PC-3 (cell line): ENCODE data around the gene FRAT1. TPM values are rescaled to one million over a fixed set of nuclear protein-coding genes. Genes with fewer than 3 reads are reported as not detected.

ENCODE experiments used
- ATAC-seq: fragments of 200-7000 bp; cut with Tn5 transposase; 2 replicates; pipeline ENCODE4 v1.9.1; 2020; ENCODE audit warnings: mild to moderate bottlenecking, moderate library complexity
- BruUV-seq: library from RNA; stranded (reverse); fragments of 400-500 nt; replicated peaks from 2 replicates; lab custom pipeline; 2021; lab: Mats Ljungman, UMichigan
- CTCF ChIA-PET: fragments of 300-600 bp; sonication (Branson Sonifier 250); formaldehyde crosslinking; loops from one replicate; lab custom pipeline; 2022; ENCODE audit warnings: antibody characterized with exemption; lab: Charles Lee
- POLR2A ChIA-PET: fragments of 300-600 bp; sonication (Branson Sonifier 250); formaldehyde crosslinking; loops from one replicate; lab custom pipeline; 2022; ENCODE audit warnings: antibody characterized with exemption; ENCODE audit not compliant: unreplicated experiment; lab: Charles Lee
- DNase-seq: peaks from one replicate; pipeline ENCODE4 v3.0.0-alpha.2; 2015
- H2AFZ ChIP-seq: fragments of 300-600 bp; sonication (generic); 2 replicates; pipeline ENCODE4 v1.6.0; 2016; ENCODE audit warnings: antibody characterized with exemption, low read length
- H3F3A ChIP-seq: fragments of 300-600 bp; sonication (generic); one replicate; pipeline ENCODE4 v1.6.0; 2017; ENCODE audit warnings: antibody characterized with exemption, low read length, control low read depth, mild to moderate bottlenecking; ENCODE audit not compliant: unreplicated experiment
- H3K27ac ChIP-seq: fragments of 300-600 bp; sonication (generic); 2 replicates; pipeline ENCODE4 v1.5.1; 2016; ENCODE audit warnings: mild to moderate bottlenecking, low read length
- H3K27me3 ChIP-seq: fragments of 300-600 bp; sonication (generic); 2 replicates; pipeline ENCODE4 v1.6.1; 2016; ENCODE audit warnings: low read length, mixed read lengths
- H3K36me3 ChIP-seq: fragments of 300-600 bp; sonication (generic); 2 replicates; pipeline ENCODE4 v1.6.1; 2016; ENCODE audit warnings: low read depth, mixed run types, low read length, mixed read lengths
- H3K4me1 ChIP-seq: fragments of 300-600 bp; sonication (generic); 2 replicates; pipeline ENCODE4 v1.5.1; 2016; ENCODE audit warnings: low read length; ENCODE audit not compliant: insufficient read depth
- H3K4me2 ChIP-seq: fragments of 300-600 bp; sonication (generic); 2 replicates; pipeline ENCODE4 v1.6.0; 2016; ENCODE audit warnings: low read length
- H3K4me3 ChIP-seq: fragments of 300-600 bp; sonication (generic); 2 replicates; pipeline ENCODE4 v1.5.1; 2016; ENCODE audit warnings: mild to moderate bottlenecking, low read length, mixed read lengths
- H3K79me2 ChIP-seq: fragments of 300-600 bp; sonication (generic); 2 replicates; pipeline ENCODE4 v1.6.1; 2017; ENCODE audit warnings: low read length, mixed read lengths
- H3K9ac ChIP-seq: fragments of 300-600 bp; sonication (generic); 2 replicates; pipeline ENCODE4 v1.6.0; 2016; ENCODE audit warnings: mild to moderate bottlenecking, low read length
- H3K9me2 ChIP-seq: fragments of 300-600 bp; sonication (generic); replicated peaks from 2 replicates; pipeline ENCODE4 v1.6.1; 2016; ENCODE audit warnings: mixed run types, low read length, mixed read lengths
- H3K9me3 ChIP-seq: fragments of 300-600 bp; sonication (generic); 2 replicates; pipeline ENCODE4 v1.6.1; 2016; ENCODE audit warnings: low read length, mixed read lengths
- H4K20me1 ChIP-seq: fragments of 300-600 bp; sonication (generic); 2 replicates; pipeline ENCODE4 v1.6.1; 2016; ENCODE audit warnings: low read length, mixed read lengths
- EZH2 ChIP-seq: fragments of 300-600 bp; sonication (generic); IDR thresholded peaks from one replicate; pipeline ENCODE4 v1.6.1; 2017; ENCODE audit warnings: antibody characterized with exemption, mild to moderate bottlenecking, low read length; ENCODE audit not compliant: unreplicated experiment
- EZH2phosphoT487 ChIP-seq: fragments of 300-600 bp; sonication (generic); IDR thresholded peaks from 2 replicates; pipeline ENCODE4 v1.6.1; 2018; ENCODE audit warnings: mild to moderate bottlenecking, antibody characterized with exemption, low read length, borderline replicate concordance
- intact Hi-C: fragments of 100-400 bp; cut with micrococcal nuclease; formaldehyde crosslinking; loops from 2 replicates; pipeline ENCODE4 v1.9.0; 2023
- total RNA-seq: library from RNA; depleted of rRNA; stranded (reverse); fragments of >200 nt; gene quantifications from 2 replicates; pipeline ENCODE4 v1.2.3, GENCODE V29; 2014
- TF ChIP-seq, protein P1 (sequence below): fragments of 300-600 bp; sonication (generic); conservative IDR thresholded peaks from 2 replicates; pipeline ENCODE4 v1.5.1; 2017; ENCODE audit warnings: antibody characterized with exemption, low read depth, mild to moderate bottlenecking, low read length

The FRAT1 gene
- total RNA-seq, 1 experiment from 2014 or later, result 4.1 TPM

DNA sequence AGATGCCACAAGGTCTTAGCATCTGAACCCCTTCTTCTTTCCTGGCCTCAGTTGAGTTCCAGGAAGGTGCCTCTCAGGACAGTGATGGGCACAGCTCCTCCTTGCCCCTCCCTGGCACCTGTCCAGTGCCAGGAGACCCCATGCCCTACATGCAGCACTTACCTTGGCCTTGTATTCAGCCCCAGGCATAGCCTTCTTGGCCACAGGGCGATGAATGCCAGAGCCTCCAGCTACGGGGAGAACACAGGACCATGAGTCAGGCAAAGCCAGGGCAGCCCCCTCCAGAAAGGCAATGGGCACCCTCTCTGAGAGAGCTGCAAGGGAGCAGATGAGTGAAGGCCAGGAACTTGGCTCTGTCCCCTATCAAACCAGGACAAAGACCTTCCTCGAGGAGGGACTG lies 39.7 kb downstream of the FRAT1 start:
- intact Hi-C loops, result no loop called here
- Histone ChIP-seq H2AFZ (no peak overlapping the region), H3K9ac (no peak overlapping the region), H3K9me2 (no peaks in the 10 kb centered on the region), H3K79me2 (no peaks in the 10 kb centered on the region), H4K20me1 (no peaks in the 10 kb centered on the region), H3K4me1 (no peaks in the 10 kb centered on the region), H3K27me3 (no peaks in the 10 kb centered on the region), H3K36me3 (peaks cover 15% of the 10 kb centered on the region), H3K4me3 (no peak overlapping the region), H3K27ac (no peak overlapping the region), H3F3A (no peaks in the 10 kb centered on the region), H3K4me2 (no peak overlapping the region), H3K9me3 (no peaks in the 10 kb centered on the region)
- ChIA-PET POLR2A (no interaction called here), CTCF (no interaction called here)
- TF ChIP-seq EZH2phosphoT487 (no peak), EZH2 (no peak)
- TF ChIP-seq, protein P1, sequence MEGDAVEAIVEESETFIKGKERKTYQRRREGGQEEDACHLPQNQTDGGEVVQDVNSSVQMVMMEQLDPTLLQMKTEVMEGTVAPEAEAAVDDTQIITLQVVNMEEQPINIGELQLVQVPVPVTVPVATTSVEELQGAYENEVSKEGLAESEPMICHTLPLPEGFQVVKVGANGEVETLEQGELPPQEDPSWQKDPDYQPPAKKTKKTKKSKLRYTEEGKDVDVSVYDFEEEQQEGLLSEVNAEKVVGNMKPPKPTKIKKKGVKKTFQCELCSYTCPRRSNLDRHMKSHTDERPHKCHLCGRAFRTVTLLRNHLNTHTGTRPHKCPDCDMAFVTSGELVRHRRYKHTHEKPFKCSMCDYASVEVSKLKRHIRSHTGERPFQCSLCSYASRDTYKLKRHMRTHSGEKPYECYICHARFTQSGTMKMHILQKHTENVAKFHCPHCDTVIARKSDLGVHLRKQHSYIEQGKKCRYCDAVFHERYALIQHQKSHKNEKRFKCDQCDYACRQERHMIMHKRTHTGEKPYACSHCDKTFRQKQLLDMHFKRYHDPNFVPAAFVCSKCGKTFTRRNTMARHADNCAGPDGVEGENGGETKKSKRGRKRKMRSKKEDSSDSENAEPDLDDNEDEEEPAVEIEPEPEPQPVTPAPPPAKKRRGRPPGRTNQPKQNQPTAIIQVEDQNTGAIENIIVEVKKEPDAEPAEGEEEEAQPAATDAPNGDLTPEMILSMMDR, result no peak
- no TSS peak for BruUV-seq
- ATAC-seq (no peak), DNase-seq (no peak)

DNA sequence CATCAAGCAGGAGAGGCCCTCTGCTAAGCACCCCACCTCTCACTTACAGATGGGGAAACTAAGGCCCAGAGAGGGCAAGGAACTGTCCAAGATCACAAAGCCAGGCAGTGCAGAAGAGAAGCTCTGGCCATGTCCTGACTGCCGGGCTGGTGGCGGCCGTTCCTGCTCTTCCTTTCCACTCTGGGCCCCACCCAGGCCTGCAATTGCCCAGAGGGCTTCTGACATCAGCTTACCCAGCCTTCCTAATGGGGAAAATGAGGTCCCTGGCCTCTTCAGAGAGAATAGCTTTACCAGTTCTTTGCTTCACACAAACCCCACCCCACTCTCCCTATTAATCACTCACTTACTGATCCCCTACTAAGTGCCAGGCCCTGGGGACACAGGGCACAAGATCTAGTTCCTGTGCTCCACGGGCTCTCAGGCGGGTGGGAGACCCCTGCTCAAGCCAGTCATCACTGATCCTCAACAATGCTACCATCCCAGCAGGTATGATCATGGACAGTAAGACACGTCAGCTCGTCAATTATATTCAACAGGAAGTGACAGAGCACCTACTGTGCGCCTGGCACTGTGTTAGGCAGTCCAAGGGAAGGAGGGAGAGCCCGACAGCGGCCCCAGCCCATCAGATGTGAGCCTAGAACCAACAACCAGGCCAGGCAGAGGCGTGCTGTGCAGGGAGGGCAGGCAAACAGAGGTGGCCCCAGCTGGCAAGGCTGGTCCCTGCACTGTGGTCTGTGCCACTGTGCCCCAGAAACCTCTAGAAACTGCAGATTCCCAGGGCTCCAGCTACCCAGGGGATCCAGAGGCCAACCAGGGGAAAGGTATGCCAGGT lies 41.9 kb downstream of the FRAT1 start:
- POLR2A ChIA-PET, result no interaction called here
- H3F3A ChIP-seq, result no peaks in the 10 kb centered on the region
- CTCF ChIA-PET, result no interaction called here
- no peak overlapping the region for H3K4me3 ChIP-seq
- intact Hi-C loops, result no loop called here
- H3K9me2 ChIP-seq, result no peaks in the 10 kb centered on the region
- BruUV-seq, result no TSS peak
- ATAC-seq (no peak), DNase-seq (no peak)
- H2AFZ ChIP-seq, result no peak overlapping the region
- H3K4me1 ChIP-seq, result no peaks in the 10 kb centered on the region
- no peak overlapping the region for H3K4me2 ChIP-seq
- no peak overlapping the region for H3K9ac ChIP-seq
- H3K9me3 ChIP-seq, result no peaks in the 10 kb centered on the region
- no peaks in the 10 kb centered on the region for H4K20me1 ChIP-seq
- no peaks in the 10 kb centered on the region for H3K27me3 ChIP-seq
- no peak overlapping the region for H3K27ac ChIP-seq
- no peaks in the 10 kb centered on the region for H3K79me2 ChIP-seq
- peaks cover 10% of the 10 kb centered on the region; the same call in 1 of the 2 replicates for H3K36me3 ChIP-seq
- TF ChIP-seq EZH2, result no peak
- TF ChIP-seq, protein P1, result no peak

DNA sequence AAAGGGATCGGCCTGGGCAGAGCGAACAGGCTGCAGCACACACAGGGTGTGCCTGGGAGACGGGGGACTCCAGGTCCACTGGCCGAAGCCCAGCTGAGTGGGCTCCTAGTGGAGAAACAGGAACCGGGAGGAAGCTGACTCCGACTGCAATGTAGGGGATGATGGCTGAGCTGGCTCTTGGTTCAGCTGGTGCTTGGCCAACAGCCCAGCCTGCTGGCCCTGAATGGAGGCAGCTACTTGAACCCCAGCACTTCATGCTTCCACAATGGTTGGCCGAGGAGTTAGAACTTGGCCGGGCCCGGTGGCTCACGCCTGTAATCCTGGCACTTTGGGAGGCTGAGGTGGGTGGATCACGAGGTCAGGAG lies 42.4 kb downstream of the FRAT1 start:
- H3K4me3 ChIP-seq, result no peak overlapping the region
- H3K9me2 ChIP-seq, result no peaks in the 10 kb centered on the region
- no TSS peak for BruUV-seq
- TF ChIP-seq, protein P1, result no peak
- TF ChIP-seq EZH2phosphoT487 (no peak), EZH2 (no peak)
- ATAC-seq (no peak), DNase-seq (no peak)
- no peak overlapping the region for H2AFZ ChIP-seq
- no peak overlapping the region for H3K9ac ChIP-seq
- no peaks in the 10 kb centered on the region for H3K4me1 ChIP-seq
- H4K20me1 ChIP-seq, result no peaks in the 10 kb centered on the region
- no peaks in the 10 kb centered on the region for H3F3A ChIP-seq
- H3K4me2 ChIP-seq, result no peak overlapping the region
- ChIA-PET POLR2A (no interaction called here), CTCF (no interaction called here)
- H3K9me3 ChIP-seq, result no peaks in the 10 kb centered on the region
- no peaks in the 10 kb centered on the region for H3K79me2 ChIP-seq
- H3K36me3 ChIP-seq, result peaks cover 6% of the 10 kb centered on the region; the same call in 1 of the 2 replicates
- no peaks in the 10 kb centered on the region for H3K27me3 ChIP-seq
- intact Hi-C loops, result no loop called here
- no peak overlapping the region for H3K27ac ChIP-seq
